Measurements from ENCODE around the gene SDK1. TPM values are rescaled to one million over a fixed set of nuclear protein-coding genes. Genes with fewer than 3 reads are reported as not detected.
"Not testable (repeated sequence)": the region's sequence is repeated elsewhere in the genome, so short reads cannot be mapped to it uniquely, and the experiment has no call there.

SDK1 gene
- total RNA-seq, 1 donor from 2014 or later, result 0.08 TPM

DNA sequence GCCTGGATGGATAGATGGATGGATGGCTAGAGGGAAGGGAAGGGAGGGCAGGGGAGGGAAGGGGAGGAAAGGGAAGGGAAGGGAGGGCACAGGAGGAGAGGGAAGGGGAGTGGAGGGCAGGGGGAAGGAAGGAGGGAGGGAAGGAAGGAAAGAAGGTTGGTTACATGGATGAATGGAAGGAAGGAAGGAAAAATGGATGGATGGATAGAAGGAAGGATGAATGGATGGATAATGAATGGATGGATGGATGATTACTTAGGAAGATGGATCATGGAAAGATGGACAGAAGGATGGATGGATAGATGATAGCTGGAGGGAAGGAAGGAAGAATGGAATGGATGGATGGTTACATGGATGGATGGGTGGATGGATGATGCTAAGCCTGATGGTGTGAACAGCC, 929.3 kb downstream of the SDK1 start:
- Mint-ChIP-seq H3K27ac (no peak overlapping the region), H3K27me3 (ENCODE audit: insufficient read depth) (no peaks in the 10 kb centered on the region), H3K4me1 (ENCODE audit: low read depth) (no peaks in the 10 kb centered on the region), H3K9me3 (no peaks in the 10 kb centered on the region), H3K4me3 (no peak overlapping the region), H3K36me3 (ENCODE audit: low read depth) (no peaks in the 10 kb centered on the region)
- no peak for DNase-seq (ENCODE audit: low spot score)
- intact Hi-C loops (cut with micrococcal nuclease), result no loop called here

DNA sequence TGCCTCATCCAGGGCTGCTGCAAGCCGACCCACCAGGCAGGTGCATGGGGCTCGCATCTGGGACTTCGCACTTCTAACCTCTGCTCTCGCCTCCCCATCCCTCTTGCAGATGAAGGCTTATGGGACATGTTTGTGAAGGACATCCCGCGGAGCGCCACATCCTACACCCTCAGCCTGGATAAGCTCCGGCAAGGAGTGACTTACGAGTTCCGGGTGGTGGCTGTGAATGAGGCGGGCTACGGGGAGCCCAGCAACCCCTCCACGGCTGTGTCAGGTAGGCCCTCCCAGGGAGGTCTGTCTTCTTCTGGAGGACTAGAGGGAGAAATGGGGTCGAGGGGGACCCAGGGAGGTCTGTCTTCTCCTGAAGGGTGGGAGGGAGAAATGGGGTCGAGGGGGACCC, 932.1 kb downstream of the SDK1 start:
- H3K9me3 Mint-ChIP-seq, result no peaks in the 10 kb centered on the region
- no peak overlapping the region for H3K4me3 Mint-ChIP-seq
- no peaks in the 10 kb centered on the region for H3K36me3 Mint-ChIP-seq (ENCODE audit: low read depth)
- H3K4me1 Mint-ChIP-seq (ENCODE audit: low read depth), result no peaks in the 10 kb centered on the region
- no peak for DNase-seq (ENCODE audit: low spot score)
- intact Hi-C loops (cut with micrococcal nuclease), result no loop called here
- H3K27ac Mint-ChIP-seq, result no peak overlapping the region
- no peaks in the 10 kb centered on the region for H3K27me3 Mint-ChIP-seq (ENCODE audit: insufficient read depth)

DNA sequence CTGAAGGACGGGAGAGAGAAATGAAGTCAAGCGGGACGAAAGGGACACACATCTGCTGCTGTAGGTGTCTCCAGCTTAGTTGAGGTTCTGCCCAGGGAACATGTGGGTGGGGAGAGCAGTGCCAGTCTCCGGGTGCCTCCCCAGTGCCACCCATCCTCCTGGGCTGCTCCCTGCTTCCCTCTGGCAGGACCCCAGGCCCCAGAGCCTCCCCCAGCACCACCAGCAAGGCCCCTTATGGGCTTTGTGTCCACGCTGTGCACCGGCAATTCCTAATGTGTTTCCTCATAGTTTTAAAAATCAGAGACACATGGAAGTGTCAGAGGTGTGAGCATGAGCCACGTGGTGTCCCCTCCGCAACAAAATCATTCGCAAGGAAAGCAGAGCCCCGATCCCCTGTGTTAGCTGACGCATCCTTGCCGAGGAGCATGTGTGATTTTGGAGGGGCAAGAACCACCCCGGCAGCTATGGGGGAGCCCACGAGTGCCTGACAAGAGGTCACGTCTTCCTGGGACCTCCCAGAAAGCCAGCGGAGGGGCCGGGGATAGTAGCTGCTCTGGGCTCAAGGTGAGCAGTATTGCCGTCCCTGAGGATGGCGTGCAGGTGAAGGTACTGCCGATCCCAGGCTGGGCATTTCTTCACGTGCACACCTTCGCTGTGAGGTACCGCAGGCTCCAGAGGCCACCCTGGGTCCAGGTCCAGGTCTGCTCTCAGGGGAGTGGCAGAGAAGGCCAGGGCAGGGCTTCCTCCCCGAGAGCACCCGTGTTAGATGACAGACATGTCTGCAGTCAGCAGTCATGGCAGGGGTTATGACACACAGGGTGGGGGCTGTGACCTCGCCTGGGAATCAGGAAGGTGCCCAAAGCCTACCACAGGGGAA, 932.8 kb downstream of the SDK1 start:
- Mint-ChIP-seq H3K36me3 (ENCODE audit: low read depth) (no peaks in the 10 kb centered on the region), H3K4me1 (ENCODE audit: low read depth) (no peaks in the 10 kb centered on the region), H3K9me3 (no peaks in the 10 kb centered on the region), H3K27ac (no peak overlapping the region), H3K4me3 (no peak overlapping the region), H3K27me3 (ENCODE audit: insufficient read depth) (no peaks in the 10 kb centered on the region)
- no peak for DNase-seq (ENCODE audit: low spot score)
- intact Hi-C loops (cut with micrococcal nuclease), result no loop called here

DNA sequence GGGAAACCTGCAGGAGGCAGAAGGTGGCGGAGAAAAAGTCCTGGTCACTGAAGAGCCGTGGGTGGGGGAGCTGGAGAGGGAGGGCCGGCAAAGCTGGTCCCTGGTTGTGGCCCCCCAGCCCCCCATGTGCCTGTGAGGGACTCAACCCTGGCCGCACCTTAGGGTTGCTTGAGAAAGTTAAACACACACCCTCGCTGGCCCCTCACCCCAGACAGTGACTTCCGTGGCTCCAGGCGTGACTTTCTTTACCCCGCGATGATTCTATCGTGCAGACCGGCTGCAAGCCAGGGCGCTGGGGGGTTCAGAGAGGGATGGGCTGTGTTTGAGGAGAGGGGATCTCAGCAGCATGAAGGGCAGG, 933.4 kb downstream of the SDK1 start:
- Mint-ChIP-seq H3K9me3 (no peaks in the 10 kb centered on the region), H3K4me3 (no peak overlapping the region), H3K36me3 (ENCODE audit: low read depth) (no peaks in the 10 kb centered on the region), H3K27ac (no peak overlapping the region), H3K4me1 (ENCODE audit: low read depth) (no peaks in the 10 kb centered on the region), H3K27me3 (ENCODE audit: insufficient read depth) (no peaks in the 10 kb centered on the region)
- DNase-seq (ENCODE audit: low spot score), result no peak
- intact Hi-C loops (cut with micrococcal nuclease), result no loop called here

DNA sequence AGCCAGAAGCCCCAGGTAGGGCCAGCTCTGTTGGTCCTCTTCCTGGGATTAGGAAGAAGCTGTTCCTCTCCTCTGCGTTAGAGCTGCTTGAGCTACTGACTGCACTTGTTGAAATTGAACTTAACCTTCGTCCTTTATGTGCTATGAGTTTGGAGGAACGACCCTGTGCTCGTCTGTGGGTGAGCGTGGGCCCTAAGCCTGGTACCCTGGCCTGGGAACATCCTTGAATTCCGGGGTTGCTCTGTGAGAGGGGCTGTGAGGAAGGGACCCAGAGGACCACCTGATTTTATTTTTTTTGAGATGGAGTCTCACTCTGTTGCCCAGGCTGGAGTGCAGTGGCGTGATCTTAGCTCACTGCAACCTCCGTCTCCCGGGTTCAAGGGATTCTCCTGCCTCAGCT, 933.8 kb downstream of the SDK1 start:
- Mint-ChIP-seq H3K4me1 (ENCODE audit: low read depth) (no peaks in the 10 kb centered on the region), H3K36me3 (ENCODE audit: low read depth) (no peaks in the 10 kb centered on the region), H3K9me3 (no peaks in the 10 kb centered on the region), H3K4me3 (no peak overlapping the region), H3K27ac (no peak overlapping the region), H3K27me3 (ENCODE audit: insufficient read depth) (no peaks in the 10 kb centered on the region)
- DNase-seq (ENCODE audit: low spot score), result no peak
- intact Hi-C loops (cut with micrococcal nuclease), result no loop called here

DNA sequence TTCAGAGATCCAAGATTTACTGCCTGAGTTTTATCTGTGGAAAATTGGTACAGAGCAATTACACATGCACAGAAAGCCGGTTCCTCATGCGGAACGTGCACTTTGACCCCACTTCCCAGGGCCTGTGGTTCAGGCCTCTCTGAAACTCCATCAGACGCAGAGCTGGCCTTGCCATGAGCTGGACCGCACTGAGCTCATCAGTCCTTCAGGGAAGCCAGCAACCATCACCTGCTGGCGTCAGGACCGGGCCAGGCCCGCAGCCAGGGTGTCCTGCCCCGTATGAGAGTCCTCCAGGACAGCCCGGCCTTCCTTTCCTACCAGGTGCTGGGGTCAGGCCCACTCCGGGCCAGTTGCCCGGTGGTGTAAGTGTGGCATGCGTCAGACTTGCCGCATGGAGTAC, 934.5 kb downstream of the SDK1 start:
- DNase-seq (ENCODE audit: low spot score), result no peak
- Mint-ChIP-seq H3K9me3 (no peaks in the 10 kb centered on the region), H3K27ac (no peak overlapping the region), H3K4me3 (no peak overlapping the region), H3K4me1 (ENCODE audit: low read depth) (no peaks in the 10 kb centered on the region), H3K27me3 (ENCODE audit: insufficient read depth) (no peaks in the 10 kb centered on the region), H3K36me3 (ENCODE audit: low read depth) (no peaks in the 10 kb centered on the region)
- intact Hi-C loops (cut with micrococcal nuclease), result no loop called here

DNA sequence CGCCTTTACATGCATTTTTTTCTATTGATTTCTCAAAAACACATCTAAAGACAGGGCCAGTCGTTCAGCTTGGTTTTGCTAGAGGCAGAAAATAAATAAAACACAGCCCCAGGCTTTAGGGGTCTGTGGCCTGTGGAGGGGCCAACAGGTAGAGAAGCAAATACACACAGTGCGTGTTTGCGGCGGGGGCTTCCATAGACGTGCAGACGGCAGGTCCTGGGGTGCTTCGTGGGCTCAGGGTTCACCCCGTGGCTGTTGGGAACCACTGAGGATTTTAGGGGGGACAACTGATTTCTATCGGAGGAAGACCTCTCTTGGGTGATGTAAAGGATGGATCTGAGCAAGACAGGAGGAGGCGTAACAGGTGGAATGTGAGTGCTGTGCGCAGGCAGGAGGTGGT, 935.3 kb downstream of the SDK1 start:
- Mint-ChIP-seq H3K9me3 (no peaks in the 10 kb centered on the region), H3K27ac (no peak overlapping the region), H3K4me3 (no peak overlapping the region), H3K4me1 (ENCODE audit: low read depth) (no peaks in the 10 kb centered on the region), H3K27me3 (ENCODE audit: insufficient read depth) (no peaks in the 10 kb centered on the region), H3K36me3 (ENCODE audit: low read depth) (no peaks in the 10 kb centered on the region)
- intact Hi-C loops (cut with micrococcal nuclease), result no loop called here
- DNase-seq (ENCODE audit: low spot score), result no peak

DNA sequence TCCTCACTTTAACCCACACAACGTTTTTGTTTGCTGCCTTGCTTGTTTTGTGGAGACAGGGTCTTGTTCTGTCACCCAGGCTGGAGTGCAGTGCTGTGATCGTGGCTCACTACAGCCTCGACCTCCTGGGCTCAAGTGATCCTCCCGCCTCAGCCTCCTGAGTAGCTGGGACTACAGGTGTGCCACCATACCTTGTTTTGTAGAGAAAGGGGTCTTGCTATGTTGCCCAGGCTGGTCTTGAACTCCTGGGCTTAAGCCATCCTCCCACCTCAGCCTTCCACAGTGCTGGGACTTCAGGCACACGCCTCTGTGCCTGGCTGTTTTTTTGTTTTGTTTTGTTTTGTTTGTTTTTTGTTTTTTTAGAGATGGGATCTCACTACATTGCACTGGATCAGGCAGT, 935.8 kb downstream of the SDK1 start:
- H3K9me3 Mint-ChIP-seq; intact Hi-C loops (cut with micrococcal nuclease): not testable (repeated sequence)

DNA sequence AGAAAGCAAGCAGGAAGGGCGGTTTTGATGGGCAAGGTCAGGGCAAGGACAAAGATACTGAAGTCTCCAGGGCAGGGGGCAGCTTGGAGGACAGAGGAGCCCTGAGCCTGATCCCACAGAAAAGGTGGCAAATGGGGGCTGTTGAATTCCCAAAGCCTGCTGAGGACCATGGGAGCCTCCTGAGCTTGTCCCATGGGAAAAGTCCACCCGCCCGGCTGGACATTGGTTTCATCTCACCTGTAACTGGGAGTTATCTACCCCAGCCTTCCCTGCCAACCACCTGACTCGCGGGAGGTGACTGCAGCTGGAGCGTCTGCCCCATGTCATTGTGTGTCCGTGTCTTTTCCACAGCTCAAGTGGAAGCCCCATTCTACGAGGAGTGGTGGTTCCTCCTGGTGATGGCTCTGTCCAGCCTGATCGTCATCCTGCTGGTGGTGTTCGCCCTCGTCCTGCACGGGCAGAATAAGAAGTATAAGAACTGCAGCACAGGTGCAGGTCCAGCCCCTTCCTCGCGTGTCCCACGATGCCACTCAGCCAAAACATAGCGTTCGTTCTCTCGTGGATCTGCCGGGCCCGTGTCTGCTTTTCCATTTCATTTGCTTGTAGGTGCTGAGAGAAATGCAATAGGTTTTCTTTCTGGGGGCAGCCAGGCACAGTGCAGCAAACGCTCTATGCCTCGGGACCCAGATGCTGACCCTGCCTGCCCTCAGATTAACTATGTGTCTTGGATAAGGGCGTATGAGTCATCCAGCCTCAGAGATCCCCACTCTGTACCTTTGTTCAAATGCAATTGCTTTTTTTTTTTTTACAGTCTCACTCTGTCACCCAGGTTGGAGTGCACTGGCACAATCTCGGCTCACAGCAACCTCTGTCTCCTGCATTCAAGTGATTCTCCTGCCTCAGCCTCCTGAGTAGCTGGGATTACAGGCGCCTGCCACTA, 936.5 kb downstream of the SDK1 start:
- H3K9me3 Mint-ChIP-seq, result no peaks in the 10 kb centered on the region
- no peaks in the 10 kb centered on the region for H3K36me3 Mint-ChIP-seq (ENCODE audit: low read depth)
- no peak overlapping the region for H3K27ac Mint-ChIP-seq
- H3K4me1 Mint-ChIP-seq (ENCODE audit: low read depth), result no peaks in the 10 kb centered on the region
- no peak overlapping the region for H3K4me3 Mint-ChIP-seq
- H3K27me3 Mint-ChIP-seq (ENCODE audit: insufficient read depth), result no peaks in the 10 kb centered on the region
- no peak for DNase-seq (ENCODE audit: low spot score)
- intact Hi-C loops (cut with micrococcal nuclease), result no loop called here

More for the DNA sequence above, 935.8 kb downstream of the SDK1 start:
- not testable (repeated sequence) for DNase-seq (ENCODE audit: low spot score); H3K36me3 Mint-ChIP-seq (ENCODE audit: low read depth); H3K27ac Mint-ChIP-seq; H3K4me1 Mint-ChIP-seq (ENCODE audit: low read depth); H3K27me3 Mint-ChIP-seq (ENCODE audit: insufficient read depth); H3K4me3 Mint-ChIP-seq

DNA sequence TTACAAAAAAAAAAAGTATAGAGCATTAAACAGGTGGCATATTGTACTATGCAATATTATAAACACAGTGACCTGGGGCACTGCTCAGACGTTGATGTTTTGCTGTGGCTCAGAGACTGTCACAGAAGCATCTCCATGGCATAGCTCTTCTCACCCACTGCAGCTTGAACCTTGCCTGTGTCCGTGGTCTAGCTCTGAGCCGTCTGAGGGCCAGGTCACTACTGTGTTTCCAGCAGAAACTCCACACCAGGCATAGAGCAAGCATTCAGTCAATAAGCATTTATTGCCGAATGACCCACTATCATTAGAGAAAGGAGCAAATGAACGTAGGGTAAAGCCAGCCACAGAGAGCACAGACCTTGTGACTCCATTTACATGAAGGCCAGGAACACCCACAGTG, 937.8 kb downstream of the SDK1 start:
- Mint-ChIP-seq H3K9me3 (peaks cover 5% of the 10 kb centered on the region), H3K27me3 (ENCODE audit: insufficient read depth) (no peaks in the 10 kb centered on the region), H3K27ac (no peak overlapping the region), H3K4me1 (ENCODE audit: low read depth) (no peaks in the 10 kb centered on the region), H3K4me3 (no peak overlapping the region), H3K36me3 (ENCODE audit: low read depth) (no peaks in the 10 kb centered on the region)
- DNase-seq (ENCODE audit: low spot score), result no peak
- intact Hi-C loops (cut with micrococcal nuclease), result no loop called here

DNA sequence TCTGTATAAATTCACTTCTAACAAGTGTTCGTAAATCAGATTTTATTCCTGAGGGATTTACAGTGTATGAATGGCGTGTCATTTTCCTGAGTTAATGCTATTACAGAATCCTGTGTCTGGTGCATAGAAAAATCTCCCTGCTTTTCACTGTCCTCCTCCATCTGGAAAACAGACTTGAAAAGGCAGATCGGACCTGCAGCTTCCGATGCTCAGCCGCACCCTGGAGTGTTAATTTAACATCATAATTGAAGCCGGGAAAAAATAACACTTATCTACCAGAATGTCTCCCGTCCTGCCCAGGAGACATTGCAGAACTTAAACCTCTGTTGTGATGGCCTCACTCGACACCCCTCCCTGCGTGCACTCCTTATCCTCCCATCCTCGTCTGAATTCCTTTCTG, 939.0 kb downstream of the SDK1 start:
- Mint-ChIP-seq H3K27ac (no peak overlapping the region), H3K27me3 (ENCODE audit: insufficient read depth) (no peaks in the 10 kb centered on the region), H3K4me3 (no peak overlapping the region), H3K4me1 (ENCODE audit: low read depth) (no peaks in the 10 kb centered on the region), H3K9me3 (peaks cover 8% of the 10 kb centered on the region), H3K36me3 (ENCODE audit: low read depth) (no peaks in the 10 kb centered on the region)
- DNase-seq (ENCODE audit: low spot score), result no peak
- intact Hi-C loops (cut with micrococcal nuclease), result no loop called here

DNA sequence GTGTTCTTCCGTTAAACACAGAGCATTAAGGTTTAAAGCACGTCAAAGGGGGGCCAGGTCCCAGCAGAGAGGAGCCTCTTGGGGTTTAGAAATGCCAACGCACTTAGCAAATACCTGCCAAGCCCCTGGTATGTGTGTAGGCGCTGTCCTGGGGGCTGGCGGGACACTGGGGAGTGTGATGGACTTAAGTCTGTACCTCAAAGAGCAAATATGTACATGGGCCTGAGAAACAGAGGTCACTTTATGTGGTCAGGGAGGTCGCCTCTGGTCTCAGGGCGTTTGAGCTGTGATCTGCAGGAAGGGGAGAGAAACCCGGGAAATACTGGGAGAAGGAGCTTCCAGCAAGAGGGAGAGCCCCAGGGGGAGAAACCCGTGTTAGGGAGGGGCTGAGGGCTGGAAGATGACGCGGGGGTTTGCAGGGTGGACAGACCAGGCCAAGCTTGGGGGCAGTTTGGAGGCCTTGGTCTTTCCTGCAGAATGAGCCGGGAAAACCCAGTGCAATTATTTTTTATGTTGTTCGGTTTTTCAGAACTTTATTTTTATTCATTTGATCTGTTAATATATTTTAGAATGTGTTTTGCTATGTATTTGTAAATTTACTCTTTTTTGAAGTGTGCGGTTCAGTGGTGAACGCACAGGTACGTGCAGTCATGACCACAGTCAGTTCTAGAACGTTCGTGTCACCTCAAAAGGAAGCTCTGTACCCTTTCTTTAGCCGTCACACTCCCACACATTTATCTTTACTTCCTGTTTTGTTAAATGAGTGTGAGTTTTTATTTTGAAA, 939.7 kb downstream of the SDK1 start:
- H3K27me3 Mint-ChIP-seq (ENCODE audit: insufficient read depth), result no peaks in the 10 kb centered on the region
- no peak overlapping the region for H3K27ac Mint-ChIP-seq
- no peak overlapping the region for H3K4me3 Mint-ChIP-seq
- peaks cover 13% of the 10 kb centered on the region for H3K9me3 Mint-ChIP-seq
- intact Hi-C loops (cut with micrococcal nuclease), result no loop called here
- no peaks in the 10 kb centered on the region for H3K4me1 Mint-ChIP-seq (ENCODE audit: low read depth)
- no peaks in the 10 kb centered on the region for H3K36me3 Mint-ChIP-seq (ENCODE audit: low read depth)
- DNase-seq (ENCODE audit: low spot score), result no peak

DNA sequence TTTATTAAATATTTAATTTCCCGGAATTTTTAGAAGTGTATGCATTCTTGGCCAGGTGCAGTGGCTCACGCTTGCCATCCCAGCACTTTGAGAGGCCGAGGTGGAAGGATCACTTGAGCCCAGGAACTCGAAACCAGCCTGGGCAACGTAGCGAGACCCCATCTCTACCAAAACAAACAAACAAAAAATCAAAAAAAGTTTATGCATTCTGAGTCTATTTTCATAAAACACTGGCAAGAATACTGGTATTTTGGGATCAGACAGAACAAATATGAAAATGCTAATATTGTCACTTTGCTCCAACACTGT, 940.2 kb downstream of the SDK1 start:
- intact Hi-C loops (cut with micrococcal nuclease), result no loop called here
- no peaks in the 10 kb centered on the region for H3K4me1 Mint-ChIP-seq (ENCODE audit: low read depth)
- H3K27me3 Mint-ChIP-seq (ENCODE audit: insufficient read depth), result no peaks in the 10 kb centered on the region
- H3K4me3 Mint-ChIP-seq, result no peak overlapping the region
- DNase-seq (ENCODE audit: low spot score), result no peak
- H3K9me3 Mint-ChIP-seq, result peaks cover 13% of the 10 kb centered on the region
- no peaks in the 10 kb centered on the region for H3K36me3 Mint-ChIP-seq (ENCODE audit: low read depth)
- no peak overlapping the region for H3K27ac Mint-ChIP-seq

Measured in activated T-helper 1 cell treated with anti-CD3 and anti-CD28 coated beads, Interleukin-12 subunit alpha, Interleukin-12 subunit beta, Interleukin-2, Interleukin-4 antibody, amounts not matched to agents 30 ng/mL and 10 ng/mL and 1 ng/mL, durations not matched to agents 14 hours and 24 hours and 36 hours (primary cell).